HG03103 (cell line): Measurements from ENCODE around the gene GPR143.
"Not testable (repeated sequence)": the region's sequence is repeated elsewhere in the genome, so short reads cannot be mapped to it uniquely, and the experiment has no call there.

Experiments used
- ATAC-seq: cut with Tn5 transposase; IDR thresholded peaks from one replicate; pipeline ENCODE4 v1.9.1; 2021; ENCODE audit warnings: low read depth; ENCODE audit not compliant: unreplicated experiment

GPR143 gene

GRCh38 chrX:9765737-9766097 is at the start of gene GPR143:
GPR143 (minus strand) TSS chrX:9765847; CDS start chrX:9765817, 30 bp downstream.
- ATAC-seq: no peak

- not testable (repeated sequence) for ATAC-seq
These were observed 45.4 kb upstream of the GPR143 start for GRCh38 chrX:9811086-9811485.

GRCh38 chrX:9809876-9810275 is 44.2 kb upstream of the GPR143 start:
- ATAC-seq: not testable (repeated sequence)

- no peak for ATAC-seq
These were observed 41.9 kb upstream of the GPR143 start for GRCh38 chrX:9807355-9808182.

GRCh38 chrX:9805956-9806355 is 40.3 kb upstream of the GPR143 start:
- ATAC-seq: no peak

- no peak for ATAC-seq
These were observed 38.8 kb upstream of the GPR143 start for GRCh38 chrX:9804444-9804843.

GRCh38 chrX:9802737-9803136 is 37.1 kb upstream of the GPR143 start:
- ATAC-seq: no peak

GRCh38 chrX:9797384-9798360 is 32.0 kb upstream of the GPR143 start:
- ATAC-seq: no peak

- no peak for ATAC-seq
These were observed 28.8 kb upstream of the GPR143 start for GRCh38 chrX:9794495-9794894.

GRCh38 chrX:9790866-9791265 is 25.2 kb upstream of the GPR143 start:
- no peak for ATAC-seq

GRCh38 chrX:9789555-9789954 is 23.9 kb upstream of the GPR143 start:
- ATAC-seq: no peak

- no peak for ATAC-seq
These were observed 23.3 kb upstream of the GPR143 start for GRCh38 chrX:9788911-9789310.

- ATAC-seq: no peak
These were observed 21.4 kb upstream of the GPR143 start for GRCh38 chrX:9786798-9787635.

- ATAC-seq: no peak
These were observed 20.5 kb upstream of the GPR143 start, which contains the start of gene SHROOM2 for GRCh38 chrX:9785944-9786797. SHROOM2 (plus strand) TSS chrX:9786429; CDS start chrX:9786546, 117 bp downstream.

GRCh38 chrX:9785254-9785943 is 19.8 kb upstream of the GPR143 start:
- ATAC-seq: no peak

- ATAC-seq: no peak
These were observed 18.7 kb upstream of the GPR143 start for GRCh38 chrX:9784332-9784731.

GRCh38 chrX:9781941-9782340 is 16.3 kb upstream of the GPR143 start:
- no peak for ATAC-seq

GRCh38 chrX:9775930-9776329 is 10.3 kb upstream of the GPR143 start:
- ATAC-seq: no peak

- no peak for ATAC-seq
These were observed 7.3 kb upstream of the GPR143 start for GRCh38 chrX:9772943-9773342.
